HepG2 (cell line): ENCODE measurements around the gene FBXW5. TPM values are rescaled to one million over a fixed set of nuclear protein-coding genes. Genes with fewer than 3 reads are reported as not detected.

Experiments
- BRCA1 ChIP-seq: sonication (generic); formaldehyde crosslinking; IDR thresholded peaks from 2 replicates; pipeline ENCODE4 v1.4.0; 2020; ENCODE audit warnings: missing genetic modification reagents
- CBX5 ChIP-seq: sonication (generic); formaldehyde crosslinking; IDR thresholded peaks from 2 replicates; pipeline ENCODE4 v1.4.0; 2020; ENCODE audit warnings: missing genetic modification reagents, borderline replicate concordance
- ETV5 ChIP-seq: IDR thresholded peaks from 2 replicates; pipeline ENCODE4 v1.6.1; 2018; ENCODE audit warnings: missing biosample characterization, missing genetic modification reagents, inconsistent platforms, borderline replicate concordance
- FOXC1 ChIP-seq: sonication (generic); formaldehyde crosslinking; IDR thresholded peaks from 2 replicates; pipeline ENCODE4 v1.8.0; 2022; ENCODE audit warnings: mild to moderate bottlenecking, missing genetic modification reagents, borderline replicate concordance
- FOXK2 ChIP-seq: fragments of 450-650 bp; IDR thresholded peaks from 2 replicates; pipeline ENCODE4 v1.6.1; 2016
- FOXP1 ChIP-seq, 2 experiments: fragments of 450-650 bp in 1 of 2; IDR thresholded peaks; 2 replicates each; pipeline ENCODE4 v1.6.1; 2017 to 2018; ENCODE audit warnings: antibody characterized with exemption in 1 of 2
- IKZF1 ChIP-seq: fragments of 450-650 bp; IDR thresholded peaks from 2 replicates; pipeline ENCODE4 v1.7.1; 2016
- ISL2 ChIP-seq: sonication (generic); formaldehyde crosslinking; IDR thresholded peaks from 2 replicates; pipeline ENCODE4 v1.5.0; 2020; ENCODE audit warnings: missing genetic modification reagents
- KAT7 ChIP-seq: IDR thresholded peaks from 2 replicates; pipeline ENCODE4 v1.6.1; 2018; ENCODE audit warnings: borderline replicate concordance, missing compliant biosample characterization
- KLF13 ChIP-seq: sonication (generic); formaldehyde crosslinking; IDR thresholded peaks from 2 replicates; pipeline ENCODE4 v1.4.0; 2020; ENCODE audit warnings: mild to moderate bottlenecking, missing genetic modification reagents
- KLF6 ChIP-seq: IDR thresholded peaks from 2 replicates; pipeline ENCODE4 v1.8.0; 2016; ENCODE audit warnings: missing biosample characterization, missing genetic modification reagents
- LCORL ChIP-seq, 2 experiments: fragments of 450-650 bp in 1 of 2; sonication (generic) in 1 of 2; formaldehyde crosslinking in 1 of 2; IDR thresholded peaks; 2 replicates each; pipeline versions ENCODE4 v1.5.0 to v1.6.1; 2017 to 2020; ENCODE audit warnings: antibody characterized with exemption in 1 of 2, missing genetic modification reagents in 1 of 2
- MIXL1 ChIP-seq: IDR thresholded peaks from 2 replicates; pipeline ENCODE4 v1.6.1; 2016
- POGZ ChIP-seq: sonication (generic); formaldehyde crosslinking; IDR thresholded peaks from 2 replicates; pipeline ENCODE4 v1.4.0; 2020; ENCODE audit warnings: mild to moderate bottlenecking, missing genetic modification reagents
- RBM39 ChIP-seq: fragments of 200-400 bp; formaldehyde crosslinking; IDR thresholded peaks from one replicate; pipeline ENCODE4 v1.6.1; 2018; ENCODE audit warnings: antibody characterized with exemption, mild to moderate bottlenecking, low read depth, low read length; ENCODE audit not compliant: poor library complexity, severe bottlenecking
- RCOR2 ChIP-seq: IDR thresholded peaks from 2 replicates; pipeline ENCODE4 v1.6.1; 2016; ENCODE audit warnings: missing biosample characterization, missing genetic modification reagents
- TAF15 ChIP-seq: fragments of 200-400 bp; formaldehyde crosslinking; IDR thresholded peaks from one replicate; pipeline ENCODE4 v1.6.1; 2018; ENCODE audit warnings: mild to moderate bottlenecking, low read depth, low read length; ENCODE audit not compliant: poor library complexity, severe bottlenecking
- TEAD2 ChIP-seq: sonication (generic); formaldehyde crosslinking; IDR thresholded peaks from 2 replicates; pipeline ENCODE4 v1.9.0; 2021; ENCODE audit warnings: missing genetic modification reagents
- ZFY ChIP-seq: sonication (generic); formaldehyde crosslinking; IDR thresholded peaks from 2 replicates; pipeline ENCODE4 v1.4.0; 2020; ENCODE audit warnings: missing genetic modification reagents
- ZNF317 ChIP-seq: sonication (generic); formaldehyde crosslinking; IDR thresholded peaks from 2 replicates; pipeline ENCODE4 v1.5.0; 2020; ENCODE audit warnings: mild to moderate bottlenecking, missing genetic modification reagents
- ZNF335 ChIP-seq: sonication (generic); formaldehyde crosslinking; IDR thresholded peaks from 2 replicates; pipeline ENCODE4 v1.4.0; 2020; ENCODE audit warnings: missing genetic modification reagents
- ZNF816 ChIP-seq: sonication (generic); formaldehyde crosslinking; IDR thresholded peaks from 2 replicates; pipeline ENCODE4 v1.8.0; 2022; ENCODE audit warnings: missing genetic modification reagents, mild to moderate bottlenecking, borderline replicate concordance
- ZNF883 ChIP-seq: sonication (generic); formaldehyde crosslinking; IDR thresholded peaks from 2 replicates; pipeline ENCODE4 v1.5.1; 2020; ENCODE audit warnings: mild to moderate bottlenecking, missing genetic modification reagents; ENCODE audit errors: not compliant biosample characterization
- polyA plus RNA-seq, 8 experiments: library from polyadenylated mRNA; depleted of rRNA in 3 of 8; stranded (reverse) in 7 of 8; unstranded in 1 of 8; fragments of >200 nt; fragmentation: Illumina TruSeq in 4 of 8; extraction: Trizol in 4 of 8; gene quantifications; 2 replicates each; pipeline versions ENCODE4 v1.2.1 to v1.2.3, GENCODE V29; 2011 to 2016; ENCODE audit warnings: low read depth in 4 of 8, missing spikeins in 1 of 8, mixed read lengths in 1 of 8; ENCODE audit not compliant: insufficient read depth in 1 of 8
- total RNA-seq, 5 experiments: library from RNA; depleted of rRNA; stranded (reverse); fragments of >200 nt; fragmentation: Illumina TruSeq; extraction: Trizol; gene quantifications; 2 replicates each; pipeline ENCODE4 v1.2.3, GENCODE V29; 2016; ENCODE audit warnings: low read depth in 1 of 5
- TF ChIP-seq, protein P1 (sequence below): sonication (generic); formaldehyde crosslinking; IDR thresholded peaks from 2 replicates; pipeline ENCODE4 v1.5.0; 2020; ENCODE audit warnings: missing genetic modification reagents, mild to moderate bottlenecking, borderline replicate concordance
- TF ChIP-seq, protein P2 (sequence below): sonication (generic); formaldehyde crosslinking; IDR thresholded peaks from 2 replicates; pipeline ENCODE4 v1.4.0; 2020; ENCODE audit warnings: missing genetic modification reagents
- TF ChIP-seq, protein P3 (sequence below): IDR thresholded peaks from 2 replicates; pipeline ENCODE4 v1.6.1; 2016; ENCODE audit warnings: missing compliant biosample characterization, missing genetic modification reagents, borderline replicate concordance
- TF ChIP-seq, protein P4 (sequence below): sonication (generic); formaldehyde crosslinking; IDR thresholded peaks from 2 replicates; pipeline ENCODE4 v1.5.0; 2020; ENCODE audit warnings: missing genetic modification reagents

FBXW5 gene
- total and polyA plus RNA-seq, 2 of the 13 experiments (the other 11 are each of a cell fraction or from before 2014, with no cell fraction given) = 52.0 to 60.4 TPM

DNA sequence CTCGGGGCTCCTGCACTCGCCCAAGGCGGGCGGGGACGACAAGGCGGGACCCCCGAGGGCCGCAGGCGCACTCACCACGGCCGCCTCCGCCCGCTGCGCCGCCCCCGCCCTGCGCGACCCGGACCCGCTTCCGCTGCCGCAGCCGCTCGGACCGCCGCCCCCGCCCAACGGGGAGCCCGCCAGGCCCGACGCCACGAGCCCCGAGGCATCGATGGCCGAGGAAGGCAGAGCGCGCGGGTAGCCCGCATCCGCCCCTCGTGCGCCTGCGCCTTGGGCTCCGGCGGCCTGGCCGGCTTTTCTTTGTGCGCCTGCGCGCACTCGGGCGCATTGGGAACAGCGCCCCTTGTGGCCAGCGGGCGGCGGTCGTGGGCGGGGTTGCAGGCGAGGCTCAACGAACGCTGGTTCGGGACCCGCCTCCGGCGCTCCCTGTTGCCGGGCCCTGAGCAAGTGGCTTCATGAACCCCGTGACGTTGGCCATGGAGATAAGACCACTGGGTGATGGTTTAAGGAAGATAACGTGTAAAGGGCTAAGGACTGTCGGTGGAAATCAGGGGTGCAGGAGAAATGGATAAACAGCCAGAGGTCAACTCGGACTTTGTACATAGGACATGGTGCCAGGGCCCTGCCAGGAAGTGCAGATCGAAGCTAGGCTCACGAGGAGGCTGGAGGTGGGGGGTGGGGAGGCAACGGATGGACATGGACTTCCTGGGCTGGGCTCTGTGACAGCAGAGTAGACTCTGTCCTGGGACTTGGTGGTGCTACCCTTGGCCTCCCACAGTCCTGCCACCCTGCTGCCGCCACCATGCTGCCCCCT lies at the start of gene FBXW5, which contains the start of gene C8G (continued):
- TF ChIP-seq, protein P1, sequence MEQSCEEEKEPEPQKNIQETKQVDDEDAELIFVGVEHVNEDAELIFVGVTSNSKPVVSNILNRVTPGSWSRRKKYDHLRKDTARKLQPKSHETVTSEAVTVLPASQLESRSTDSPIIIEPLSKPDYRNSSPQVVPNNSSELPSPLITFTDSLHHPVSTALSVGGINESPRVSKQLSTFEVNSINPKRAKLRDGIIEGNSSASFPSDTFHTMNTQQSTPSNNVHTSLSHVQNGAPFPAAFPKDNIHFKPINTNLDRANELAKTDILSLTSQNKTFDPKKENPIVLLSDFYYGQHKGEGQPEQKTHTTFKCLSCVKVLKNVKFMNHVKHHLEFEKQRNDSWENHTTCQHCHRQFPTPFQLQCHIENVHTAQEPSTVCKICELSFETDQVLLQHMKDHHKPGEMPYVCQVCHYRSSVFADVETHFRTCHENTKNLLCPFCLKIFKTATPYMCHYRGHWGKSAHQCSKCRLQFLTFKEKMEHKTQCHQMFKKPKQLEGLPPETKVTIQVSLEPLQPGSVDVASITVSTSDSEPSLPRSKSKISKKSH (CRISPR knock-in tag) = peak; percentile 13; the same call in 1 of the 2 replicates
- peak; percentile 29; the same call in 1 of the 2 replicates for TF ChIP-seq ISL2 (CRISPR knock-in tag)
- TF ChIP-seq TEAD2 (CRISPR knock-in tag) = no peak
- no peak for TF ChIP-seq FOXP1 (IDR thresholded peaks at IDR 0.05)
- 0 out of 2 replicates have a peak, but pooled peaks have one; percentile 31 for TF ChIP-seq FOXP1 (CRISPR knock-in tag; IDR thresholded peaks at IDR 0.05)
- peak; percentile 65 for TF ChIP-seq POGZ (CRISPR knock-in tag)
- TF ChIP-seq, protein P2, sequence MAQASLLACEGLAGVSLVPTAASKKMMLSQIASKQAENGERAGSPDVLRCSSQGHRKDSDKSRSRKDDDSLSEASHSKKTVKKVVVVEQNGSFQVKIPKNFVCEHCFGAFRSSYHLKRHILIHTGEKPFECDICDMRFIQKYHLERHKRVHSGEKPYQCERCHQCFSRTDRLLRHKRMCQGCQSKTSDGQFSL (CRISPR knock-in tag) = no peak; the same call in 1 of the 2 replicates
- TF ChIP-seq, protein P3, sequence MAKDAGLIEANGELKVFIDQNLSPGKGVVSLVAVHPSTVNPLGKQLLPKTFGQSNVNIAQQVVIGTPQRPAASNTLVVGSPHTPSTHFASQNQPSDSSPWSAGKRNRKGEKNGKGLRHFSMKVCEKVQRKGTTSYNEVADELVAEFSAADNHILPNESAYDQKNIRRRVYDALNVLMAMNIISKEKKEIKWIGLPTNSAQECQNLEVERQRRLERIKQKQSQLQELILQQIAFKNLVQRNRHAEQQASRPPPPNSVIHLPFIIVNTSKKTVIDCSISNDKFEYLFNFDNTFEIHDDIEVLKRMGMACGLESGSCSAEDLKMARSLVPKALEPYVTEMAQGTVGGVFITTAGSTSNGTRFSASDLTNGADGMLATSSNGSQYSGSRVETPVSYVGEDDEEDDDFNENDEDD (CRISPR knock-in tag) = peak; percentile 47; the same call in 1 of the 2 replicates
- TF ChIP-seq ZNF816 = 0 out of 2 replicates have a peak, but pooled peaks have one; percentile 58
- no peak for TF ChIP-seq ZNF317 (CRISPR knock-in tag)
- TF ChIP-seq RCOR2 (CRISPR knock-in tag) = peak; percentile 57; the same call in 1 of the 2 replicates
- TF ChIP-seq KAT7 = peak; percentile 33; the same call in 1 of the 2 replicates
- TF ChIP-seq FOXK2 = peak; percentile 57; the same call in 1 of the 2 replicates
- TF ChIP-seq ETV5 = peak; percentile 61
- TF ChIP-seq IKZF1 = no peak
- peak; percentile 86 for TF ChIP-seq RBM39
- TF ChIP-seq ZNF883 = peak; percentile 23
- TF ChIP-seq ZFY (CRISPR knock-in tag) = peak; percentile 26
- TF ChIP-seq BRCA1 (CRISPR knock-in tag) = peak; percentile 17; the same call in 1 of the 2 replicates
- TF ChIP-seq FOXC1 (CRISPR knock-in tag) = peak; percentile 67; the same call in 1 of the 2 replicates
- 0 out of 2 replicates have a peak, but pooled peaks have one; percentile 10 for TF ChIP-seq KLF13 (CRISPR knock-in tag)
- no peak for TF ChIP-seq ZNF335 (CRISPR knock-in tag)
- TF ChIP-seq MIXL1 (CRISPR knock-in tag) = 0 out of 2 replicates have a peak, but pooled peaks have one; percentile 23
- TF ChIP-seq LCORL (IDR thresholded peaks at IDR 0.05) = no peak
- TF ChIP-seq LCORL (CRISPR knock-in tag; IDR thresholded peaks at IDR 0.05) = peak; percentile 61
- TF ChIP-seq, protein P4, sequence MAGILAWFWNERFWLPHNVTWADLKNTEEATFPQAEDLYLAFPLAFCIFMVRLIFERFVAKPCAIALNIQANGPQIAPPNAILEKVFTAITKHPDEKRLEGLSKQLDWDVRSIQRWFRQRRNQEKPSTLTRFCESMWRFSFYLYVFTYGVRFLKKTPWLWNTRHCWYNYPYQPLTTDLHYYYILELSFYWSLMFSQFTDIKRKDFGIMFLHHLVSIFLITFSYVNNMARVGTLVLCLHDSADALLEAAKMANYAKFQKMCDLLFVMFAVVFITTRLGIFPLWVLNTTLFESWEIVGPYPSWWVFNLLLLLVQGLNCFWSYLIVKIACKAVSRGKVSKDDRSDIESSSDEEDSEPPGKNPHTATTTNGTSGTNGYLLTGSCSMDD = no peak
- 0 out of 2 replicates have a peak, but pooled peaks have one; percentile 36 for TF ChIP-seq CBX5
- TF ChIP-seq KLF6 (CRISPR knock-in tag) = 0 out of 2 replicates have a peak, but pooled peaks have one; percentile 50
- TF ChIP-seq TAF15 = peak; percentile 64
